ENCODE measurements around the gene MFSD6L.

MFSD6L gene

DNA sequence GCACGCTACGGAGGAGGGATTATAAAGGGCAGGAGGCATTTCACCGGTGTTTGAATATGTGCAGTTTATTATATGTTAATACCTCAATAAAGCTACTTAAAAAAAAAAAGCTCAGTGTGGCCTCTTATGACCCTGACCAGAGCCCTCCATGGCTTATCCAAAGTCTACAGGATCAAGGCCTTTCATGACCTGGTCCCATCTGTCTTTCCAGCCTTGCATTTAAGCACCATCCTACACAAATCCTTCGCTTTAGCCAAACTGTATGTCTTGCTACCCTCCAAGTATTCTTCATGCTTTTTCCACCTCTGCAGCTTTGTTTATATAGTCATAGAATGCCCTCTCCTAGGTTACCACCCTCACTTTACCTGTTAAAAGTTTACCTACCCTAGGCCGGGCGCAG lies 6.5 kb downstream of the MFSD6L start:
- Histone ChIP-seq H3K79me1 (ENCODE audit: low read length) (no peaks in the 10 kb centered on the region), H3K27ac (ENCODE audit: low read depth, low read length) (no peak overlapping the region), H4K12ac (ENCODE audit: low read depth, low read length) (no peak overlapping the region), H3K27me3 (ENCODE audit: insufficient read depth, low read length) (no peaks in the 10 kb centered on the region), H2BK5ac (ENCODE audit: low read depth, low read length, poor library complexity) (no peak overlapping the region), H3K4me1 (ENCODE audit: control insufficient read depth in 1 of 2, insufficient read depth in 2 of 2, low read length in 2 of 2) (no peaks in the 10 kb centered on the region), H3K79me2 (ENCODE audit: control insufficient read depth, insufficient read depth, low read length, poor library complexity) (no peaks in the 10 kb centered on the region), H4K91ac (ENCODE audit: low read depth, low read length) (no peak overlapping the region), H3K9ac (ENCODE audit: low read length) (no peak overlapping the region), H2BK120ac (ENCODE audit: insufficient read depth, low read length, poor library complexity) (no peak overlapping the region), H4K8ac (ENCODE audit: low read depth, low read length) (no peak overlapping the region), H2AFZ (ENCODE audit: insufficient read depth, low read length, poor library complexity) (no peak overlapping the region), H3K14ac (ENCODE audit: low read length) (no peak overlapping the region), H3K23ac (ENCODE audit: low read length) (no peak overlapping the region), H3K18ac (ENCODE audit: low read length) (no peak overlapping the region), H2AK5ac (ENCODE audit: low read length) (no peak overlapping the region), H3K4ac (ENCODE audit: low read depth, low read length) (no peak overlapping the region), H3K9me3 (ENCODE audit: insufficient read depth, low read depth, low read length) (no peaks in the 10 kb centered on the region), H2BK12ac (ENCODE audit: low read length) (no peak overlapping the region), H3K4me2 (ENCODE audit: low read length) (no peak overlapping the region), H3K36me3 (ENCODE audit: control insufficient read depth in 1 of 2, insufficient read depth in 2 of 2, low read length in 2 of 2) (no peaks in the 10 kb centered on the region), H3K4me3 (ENCODE audit: low read depth, low read length) (no peak overlapping the region)
- DNase-seq = no peak
- no CpG with 5 or more reads among the region's 6 CpGs for WGBS (ENCODE audit: extremely low coverage, insufficient coverage, insufficient read length)

DNA sequence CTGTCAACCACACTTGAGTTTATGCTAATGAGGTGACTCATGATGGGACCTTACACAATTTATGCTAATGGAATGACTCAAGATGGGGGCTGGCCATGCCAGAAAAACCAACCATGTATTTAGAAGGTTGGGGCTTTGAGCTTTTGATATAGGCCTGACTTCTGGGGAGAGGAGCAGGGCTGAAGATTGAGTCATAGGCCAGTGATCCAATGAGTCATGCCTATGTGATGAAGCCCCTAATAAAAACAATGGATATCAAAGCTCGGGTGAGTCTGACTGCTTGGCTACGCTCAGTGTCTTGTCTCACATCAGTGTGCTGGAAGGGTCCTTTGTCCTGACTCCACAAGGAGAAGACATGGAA lies 7.3 kb downstream of the MFSD6L start:
- Histone ChIP-seq H2AFZ (ENCODE audit: insufficient read depth, low read length, poor library complexity) (no peak overlapping the region), H3K79me1 (ENCODE audit: low read length) (no peaks in the 10 kb centered on the region), H3K14ac (ENCODE audit: low read length) (no peak overlapping the region), H3K79me2 (ENCODE audit: control insufficient read depth, insufficient read depth, low read length, poor library complexity) (no peaks in the 10 kb centered on the region), H4K91ac (ENCODE audit: low read depth, low read length) (no peak overlapping the region), H4K8ac (ENCODE audit: low read depth, low read length) (no peak overlapping the region), H3K4me1 (ENCODE audit: control insufficient read depth in 1 of 2, insufficient read depth in 2 of 2, low read length in 2 of 2) (no peaks in the 10 kb centered on the region), H3K9ac (ENCODE audit: low read length) (no peak overlapping the region), H3K36me3 (ENCODE audit: control insufficient read depth in 1 of 2, insufficient read depth in 2 of 2, low read length in 2 of 2) (no peaks in the 10 kb centered on the region), H4K12ac (ENCODE audit: low read depth, low read length) (no peak overlapping the region), H2BK5ac (ENCODE audit: low read depth, low read length, poor library complexity) (no peak overlapping the region), H2AK5ac (ENCODE audit: low read length) (no peak overlapping the region), H3K4me2 (ENCODE audit: low read length) (no peak overlapping the region), H3K23ac (ENCODE audit: low read length) (no peak overlapping the region), H3K9me3 (ENCODE audit: insufficient read depth, low read depth, low read length) (no peaks in the 10 kb centered on the region), H2BK12ac (ENCODE audit: low read length) (no peak overlapping the region), H3K4me3 (ENCODE audit: low read depth, low read length) (no peak overlapping the region), H2BK120ac (ENCODE audit: insufficient read depth, low read length, poor library complexity) (no peak overlapping the region), H3K18ac (ENCODE audit: low read length) (no peak overlapping the region), H3K4ac (ENCODE audit: low read depth, low read length) (no peak overlapping the region), H3K27ac (ENCODE audit: low read depth, low read length) (no peak overlapping the region), H3K27me3 (ENCODE audit: insufficient read depth, low read length) (no peaks in the 10 kb centered on the region)
- DNase-seq = peak; percentile 71 to 80
- WGBS (ENCODE audit: extremely low coverage, insufficient coverage, insufficient read length) = no CpG with 5 or more reads among the region's 2 CpGs

DNA sequence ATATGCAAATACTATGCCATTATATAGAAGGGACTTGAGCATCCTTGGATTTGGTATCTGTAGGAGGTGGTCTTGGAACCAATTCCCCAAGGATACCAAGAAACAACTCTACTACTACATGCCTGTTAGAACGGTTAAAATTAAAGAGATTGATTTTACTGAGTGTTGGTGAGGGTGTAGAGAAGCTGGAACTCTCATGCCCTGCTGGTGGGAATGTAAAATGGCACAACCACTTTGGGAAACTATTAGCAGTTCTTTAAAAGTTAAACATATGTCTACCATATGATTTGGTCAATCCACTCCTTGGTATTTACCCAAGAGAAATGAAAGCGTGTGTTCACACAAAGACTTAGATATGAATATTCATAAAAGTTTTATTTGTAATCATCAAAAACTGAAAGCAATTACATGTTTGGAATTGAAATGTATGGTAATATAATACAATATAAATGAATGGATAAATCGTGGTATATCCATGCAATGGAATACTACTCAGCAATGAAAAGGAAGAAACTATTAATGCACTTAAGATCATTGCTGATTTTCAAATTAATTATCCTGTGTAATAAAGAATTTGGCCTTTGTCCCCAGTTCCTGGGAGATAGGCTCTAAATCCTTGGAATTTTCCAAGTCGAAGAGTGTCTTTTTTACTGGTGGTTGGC lies 7.8 kb downstream of the MFSD6L start:
- Histone ChIP-seq H3K27me3 (ENCODE audit: insufficient read depth, low read length) (no peaks in the 10 kb centered on the region), H3K79me2 (ENCODE audit: control insufficient read depth, insufficient read depth, low read length, poor library complexity) (no peaks in the 10 kb centered on the region), H3K18ac (ENCODE audit: low read length) (no peak overlapping the region), H3K23ac (ENCODE audit: low read length) (no peak overlapping the region), H3K14ac (ENCODE audit: low read length) (no peak overlapping the region), H3K4me3 (ENCODE audit: low read depth, low read length) (no peak overlapping the region), H3K36me3 (ENCODE audit: control insufficient read depth in 1 of 2, insufficient read depth in 2 of 2, low read length in 2 of 2) (no peaks in the 10 kb centered on the region), H2AK5ac (ENCODE audit: low read length) (no peak overlapping the region), H3K9ac (ENCODE audit: low read length) (no peak overlapping the region), H3K4ac (ENCODE audit: low read depth, low read length) (no peak overlapping the region), H3K79me1 (ENCODE audit: low read length) (no peaks in the 10 kb centered on the region), H2BK5ac (ENCODE audit: low read depth, low read length, poor library complexity) (no peak overlapping the region), H4K8ac (ENCODE audit: low read depth, low read length) (no peak overlapping the region), H4K91ac (ENCODE audit: low read depth, low read length) (no peak overlapping the region), H4K12ac (ENCODE audit: low read depth, low read length) (no peak overlapping the region), H2BK120ac (ENCODE audit: insufficient read depth, low read length, poor library complexity) (no peak overlapping the region), H3K27ac (ENCODE audit: low read depth, low read length) (no peak overlapping the region), H2BK12ac (ENCODE audit: low read length) (no peak overlapping the region), H3K4me1 (ENCODE audit: control insufficient read depth in 1 of 2, insufficient read depth in 2 of 2, low read length in 2 of 2) (no peaks in the 10 kb centered on the region), H3K9me3 (ENCODE audit: insufficient read depth, low read depth, low read length) (no peaks in the 10 kb centered on the region), H3K4me2 (ENCODE audit: low read length) (no peak overlapping the region), H2AFZ (ENCODE audit: insufficient read depth, low read length, poor library complexity) (no peak overlapping the region)
- peak in 1 of 2 donors; percentile 33 for DNase-seq
- no CpG with 5 or more reads among the region's 4 CpGs for WGBS (ENCODE audit: extremely low coverage, insufficient coverage, insufficient read length)

DNA sequence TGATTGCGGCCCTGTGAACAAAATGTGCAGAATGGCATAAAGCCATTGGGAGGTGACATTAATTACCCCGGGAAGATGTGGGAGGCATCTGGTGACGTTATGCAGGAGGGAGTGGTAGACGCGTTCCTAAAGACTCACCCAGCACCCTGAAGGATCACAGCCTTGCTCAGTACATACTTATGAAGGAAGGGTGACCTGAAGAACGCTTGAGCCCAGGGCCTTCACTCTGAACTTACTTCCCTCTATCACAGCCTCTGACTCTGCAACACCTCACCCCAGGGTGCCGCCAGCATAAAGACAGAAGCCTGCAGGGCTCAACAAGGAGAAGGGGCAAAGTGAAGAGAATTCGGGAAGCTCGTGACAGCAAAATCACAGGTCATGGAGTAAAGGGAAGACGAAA lies 9.4 kb downstream of the MFSD6L start:
- Histone ChIP-seq H2BK12ac (ENCODE audit: low read length) (no peak overlapping the region), H2AK5ac (ENCODE audit: low read length) (no peak overlapping the region), H3K4me3 (ENCODE audit: low read depth, low read length) (no peak overlapping the region), H3K79me1 (ENCODE audit: low read length) (no peaks in the 10 kb centered on the region), H2BK5ac (ENCODE audit: low read depth, low read length, poor library complexity) (no peak overlapping the region), H3K27me3 (ENCODE audit: insufficient read depth, low read length) (no peaks in the 10 kb centered on the region), H3K79me2 (ENCODE audit: control insufficient read depth, insufficient read depth, low read length, poor library complexity) (no peaks in the 10 kb centered on the region), H4K8ac (ENCODE audit: low read depth, low read length) (no peak overlapping the region), H4K12ac (ENCODE audit: low read depth, low read length) (no peak overlapping the region), H3K14ac (ENCODE audit: low read length) (no peak overlapping the region), H4K91ac (ENCODE audit: low read depth, low read length) (no peak overlapping the region), H3K18ac (ENCODE audit: low read length) (no peak overlapping the region), H3K4me2 (ENCODE audit: low read length) (no peak overlapping the region), H3K27ac (ENCODE audit: low read depth, low read length) (no peak overlapping the region), H3K4me1 (ENCODE audit: control insufficient read depth in 1 of 2, insufficient read depth in 2 of 2, low read length in 2 of 2) (no peaks in the 10 kb centered on the region), H2BK120ac (ENCODE audit: insufficient read depth, low read length, poor library complexity) (no peak overlapping the region), H3K23ac (ENCODE audit: low read length) (no peak overlapping the region), H3K4ac (ENCODE audit: low read depth, low read length) (no peak overlapping the region), H3K9ac (ENCODE audit: low read length) (no peak overlapping the region), H3K36me3 (ENCODE audit: control insufficient read depth in 1 of 2, insufficient read depth in 2 of 2, low read length in 2 of 2) (no peaks in the 10 kb centered on the region), H3K9me3 (ENCODE audit: insufficient read depth, low read depth, low read length) (no peaks in the 10 kb centered on the region), H2AFZ (ENCODE audit: insufficient read depth, low read length, poor library complexity) (no peak overlapping the region)
- DNase-seq = peak in 1 of 2 donors; percentile 29
- WGBS (ENCODE audit: extremely low coverage, insufficient coverage, insufficient read length) = no CpG with 5 or more reads among the region's 10 CpGs
